H9 (cell line): ENCODE results near the gene DPF3. TPM values are rescaled to one million over a fixed set of nuclear protein-coding genes. Genes with fewer than 3 reads are reported as not detected.

Experiments used
- DNase-seq: peaks from one replicate; pipeline ENCODE4 v3.0.0-alpha.2; 2017
- H2AFZ ChIP-seq: one replicate; pipeline ENCODE4 v1.6.1; 2013; ENCODE audit warnings: mild to moderate bottlenecking, low read length, control low read depth, moderate library complexity
- H2AK5ac ChIP-seq: 2 replicates; pipeline ENCODE4 v1.6.1; 2013; ENCODE audit warnings: low read length, control low read depth, mixed read lengths; ENCODE audit not compliant: insufficient read length
- H2BK120ac ChIP-seq: one replicate; pipeline ENCODE4 v1.6.1; 2013; ENCODE audit warnings: low read depth, mild to moderate bottlenecking, low read length, control low read depth, inconsistent platforms; ENCODE audit not compliant: poor library complexity, severe bottlenecking
- H2BK12ac ChIP-seq: 2 replicates; pipeline ENCODE4 v1.6.1; 2013; ENCODE audit warnings: low read length, control low read depth, mixed read lengths, low read depth; ENCODE audit not compliant: insufficient read length
- H2BK15ac ChIP-seq: 2 replicates; pipeline ENCODE4 v1.6.1; 2013; ENCODE audit warnings: low read depth, low read length, control low read depth
- H2BK20ac ChIP-seq: one replicate; pipeline ENCODE4 v1.6.1; 2013; ENCODE audit warnings: low read depth, mild to moderate bottlenecking, low read length, control low read depth, inconsistent platforms; ENCODE audit not compliant: poor library complexity, severe bottlenecking
- H2BK5ac ChIP-seq: 2 replicates; pipeline ENCODE4 v1.6.1; 2013; ENCODE audit warnings: low read length, control low read depth, mixed read lengths; ENCODE audit not compliant: insufficient read length
- H3K14ac ChIP-seq: 2 replicates; pipeline ENCODE4 v1.6.1; 2013; ENCODE audit warnings: low read length, control low read depth; ENCODE audit not compliant: insufficient read depth
- H3K18ac ChIP-seq: 2 replicates; pipeline ENCODE4 v1.6.1; 2013; ENCODE audit warnings: low read depth, mild to moderate bottlenecking, mixed read lengths, low read length, control low read depth; ENCODE audit not compliant: insufficient read length
- H3K23ac ChIP-seq: 2 replicates; pipeline ENCODE4 v1.6.1; 2013; ENCODE audit warnings: low read length, control low read depth, mixed read lengths, low read depth; ENCODE audit not compliant: insufficient read length
- H3K23me2 ChIP-seq: 2 replicates; pipeline ENCODE4 v1.6.1; 2013; ENCODE audit warnings: low read depth, mild to moderate bottlenecking, mixed read lengths, low read length, control low read depth; ENCODE audit not compliant: insufficient read length, poor library complexity, severe bottlenecking
- H3K27ac ChIP-seq: 2 replicates; pipeline ENCODE4 v1.5.1; 2013; ENCODE audit warnings: low read length, control low read depth, mixed read lengths, low read depth; ENCODE audit not compliant: insufficient read length
- H3K27me3 ChIP-seq: 2 replicates; pipeline ENCODE4 v1.6.1; 2013; ENCODE audit warnings: low read length, control low read depth, inconsistent platforms; ENCODE audit not compliant: insufficient read depth
- H3K4ac ChIP-seq: 2 replicates; pipeline ENCODE4 v1.6.1; 2013; ENCODE audit warnings: low read depth, mild to moderate bottlenecking, control low read depth, inconsistent platforms, low read length, moderate library complexity
- H3K4me1 ChIP-seq: 2 replicates; pipeline ENCODE4 v1.6.1; 2013; ENCODE audit warnings: low read length, control low read depth, inconsistent platforms; ENCODE audit not compliant: insufficient read depth
- H3K4me2 ChIP-seq: 2 replicates; pipeline ENCODE4 v1.6.1; 2013; ENCODE audit warnings: low read length, control low read depth, mixed read lengths; ENCODE audit not compliant: insufficient read length, insufficient read depth
- H3K56ac ChIP-seq: 2 replicates; pipeline ENCODE4 v1.6.1; 2013; ENCODE audit warnings: low read depth, mild to moderate bottlenecking, mixed read lengths, low read length, control low read depth; ENCODE audit not compliant: insufficient read length
- H3K79me1 ChIP-seq: 2 replicates; pipeline ENCODE4 v1.6.1; 2013; ENCODE audit warnings: low read depth, mild to moderate bottlenecking, moderate library complexity, low read length, control low read depth, inconsistent platforms; ENCODE audit not compliant: insufficient read depth, poor library complexity, severe bottlenecking
- H3K79me2 ChIP-seq: 2 replicates; pipeline ENCODE4 v1.6.1; 2013; ENCODE audit warnings: low read length, control low read depth, inconsistent platforms; ENCODE audit not compliant: insufficient read depth
- H3K9ac ChIP-seq: 2 replicates; pipeline ENCODE4 v1.6.1; 2013; ENCODE audit warnings: low read length, control low read depth, mixed read lengths; ENCODE audit not compliant: insufficient read length; ENCODE audit errors: extremely low read depth
- H3K9me3 ChIP-seq: one replicate; pipeline ENCODE4 v1.6.1; 2013; ENCODE audit warnings: low read depth, low read length, inconsistent platforms; ENCODE audit not compliant: control insufficient read depth
- H3T11ph ChIP-seq: one replicate; pipeline ENCODE4 v1.6.1; 2013; ENCODE audit warnings: mild to moderate bottlenecking, low read length, control low read depth, inconsistent platforms
- H4K20me1 ChIP-seq: one replicate; pipeline ENCODE4 v1.6.1; 2013; ENCODE audit not compliant: control insufficient read depth, insufficient read length, insufficient read depth
- H4K5ac ChIP-seq: 2 replicates; pipeline ENCODE4 v1.6.1; 2013; ENCODE audit warnings: low read depth, mild to moderate bottlenecking, mixed read lengths, low read length, control low read depth; ENCODE audit not compliant: insufficient read length
- H4K8ac ChIP-seq: replicated peaks from 2 replicates; pipeline ENCODE4 v1.6.1; 2013; ENCODE audit warnings: low read length, control low read depth, mixed read lengths, low read depth; ENCODE audit not compliant: insufficient read length
- H4K91ac ChIP-seq: 2 replicates; pipeline ENCODE4 v1.6.1; 2013; ENCODE audit warnings: low read depth, mild to moderate bottlenecking, moderate library complexity, mixed read lengths, low read length, control low read depth; ENCODE audit not compliant: insufficient read length
- H3K27ac Mint-ChIP-seq, 3 experiments: 2 replicates in 2 of 3; 3 replicates in 1 of 3; pipeline ENCODE4 v1.8.0; 2020 to 2021; ENCODE audit warnings: mixed read lengths in 3 of 3, mild to moderate bottlenecking in 1 of 3, moderate library complexity in 1 of 3
- H3K27me3 Mint-ChIP-seq: 2 replicates; pipeline ENCODE4 v1.8.0; 2021; ENCODE audit warnings: low read depth, mild to moderate bottlenecking, moderate library complexity, mixed read lengths
- H3K36me3 Mint-ChIP-seq, 3 experiments: 2 replicates in 2 of 3; 3 replicates in 1 of 3; pipeline ENCODE4 v1.8.0; 2020 to 2021; ENCODE audit warnings: low read depth in 3 of 3, mixed read lengths in 3 of 3; ENCODE audit not compliant: insufficient read depth in 1 of 3
- H3K4me1 Mint-ChIP-seq, 2 experiments: 2 replicates each; pipeline ENCODE4 v1.8.0; 2020; ENCODE audit warnings: mixed read lengths in 2 of 2
- H3K4me3 Mint-ChIP-seq, 2 experiments: 2 replicates in 1 of 2; 3 replicates in 1 of 2; pipeline ENCODE4 v1.8.0; 2020 to 2021; ENCODE audit warnings: mild to moderate bottlenecking in 2 of 2, mixed read lengths in 2 of 2, moderate library complexity in 1 of 2
- H3K9me3 Mint-ChIP-seq, 2 experiments: 2 replicates in 1 of 2; 3 replicates in 1 of 2; pipeline ENCODE4 v1.8.0; 2020; ENCODE audit warnings: mild to moderate bottlenecking in 2 of 2, mixed read lengths in 2 of 2, moderate library complexity in 1 of 2
- WGBS: extraction: QIAGEN DNeasy Blood & Tissue Kit; methylation state at CpG from one replicate; pipeline ENCODE4 v1.1.7; 2013; ENCODE audit warnings: missing lambda C conversion rate, low lambda C conversion rate, mixed read lengths; ENCODE audit not compliant: insufficient read length; ENCODE audit errors: extremely low coverage; 5-methylcytosine and 5-hydroxymethylcytosine counted together
- total RNA-seq: library from RNA; stranded (reverse); gene quantifications from 2 replicates; pipeline ENCODE4 v1.2.1, GENCODE V29; 2021
- TF ChIP-seq, protein P1 (sequence below): fragments of 200-600 bp; sonication (generic); conservative IDR thresholded peaks from 3 replicates; pipeline ENCODE4 v1.8.0; 2021; ENCODE audit warnings: antibody characterized with exemption, mild to moderate bottlenecking

The DPF3 gene
- total RNA-seq, 1 experiment from 2014 or later, result not detected

DNA sequence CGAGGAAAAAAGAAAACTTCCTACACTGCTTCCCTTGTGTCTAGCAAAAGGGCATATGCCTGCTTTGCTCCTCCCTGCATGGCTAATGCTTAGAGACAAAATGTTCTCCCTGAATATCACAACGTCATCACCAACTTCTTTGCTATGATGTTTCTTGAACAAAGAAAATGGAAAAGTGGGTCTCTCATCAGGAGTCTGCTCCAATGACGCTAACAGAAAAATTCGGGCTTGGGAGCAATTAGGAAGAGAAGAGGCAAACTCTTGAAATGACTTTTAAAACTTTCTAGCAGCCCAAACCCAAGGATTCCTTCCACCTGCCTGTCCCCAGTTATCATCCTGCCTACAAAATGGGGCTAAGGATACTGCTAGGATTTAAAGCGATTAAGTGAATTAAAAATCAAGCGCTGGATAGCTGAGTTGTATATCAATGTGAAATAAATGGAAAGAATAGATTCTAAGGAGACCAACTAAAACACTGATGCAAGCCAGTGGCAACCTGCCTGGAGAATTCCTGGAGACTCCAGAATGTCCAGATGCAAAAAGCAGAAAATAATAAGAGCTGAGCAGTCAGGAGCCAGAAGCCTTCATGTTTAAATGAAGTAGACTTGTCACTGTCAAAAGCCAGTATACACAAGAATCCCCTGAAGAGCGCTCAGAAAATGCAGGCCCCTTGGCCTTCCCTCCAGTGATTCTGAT lies 183.8 kb downstream of the DPF3 start:
- H4K20me1 ChIP-seq, result no peaks in the 10 kb centered on the region
- no peaks in the 10 kb centered on the region for H3K23me2 ChIP-seq
- no peak overlapping the region for H2BK5ac ChIP-seq
- H3K56ac ChIP-seq, result no peak overlapping the region
- H2BK20ac ChIP-seq, result no peak overlapping the region
- no peak overlapping the region for H4K91ac ChIP-seq
- H3K4ac ChIP-seq, result no peak overlapping the region
- peaks cover 3 to 6% of the 10 kb centered on the region in 2 experiments; a peak in 2 of 5 replicates for H3K9me3 Mint-ChIP-seq
- peaks cover 14 to 19% of the 10 kb centered on the region in 2 experiments for H3K4me1 Mint-ChIP-seq
- H3K79me1 ChIP-seq, result no peaks in the 10 kb centered on the region
- H4K8ac ChIP-seq, result no peak overlapping the region
- no peaks in the 10 kb centered on the region for H3K27me3 ChIP-seq
- H3K4me1 ChIP-seq, result no peaks in the 10 kb centered on the region
- H3K79me2 ChIP-seq, result no peaks in the 10 kb centered on the region
- H3K27me3 Mint-ChIP-seq, result no peaks in the 10 kb centered on the region
- no peak overlapping the region for H2BK120ac ChIP-seq
- no peak overlapping the region for H3K27ac ChIP-seq
- H3K36me3 Mint-ChIP-seq, result peaks cover 0 to 6% (median 2%) of the 10 kb centered on the region in 3 experiments; a peak in 3 of 7 replicates
- no peak overlapping the region for H3K4me3 Mint-ChIP-seq
- H2AK5ac ChIP-seq, result no peak overlapping the region
- no peak for DNase-seq
- no peak overlapping the region for H3K4me2 ChIP-seq
- no peak overlapping the region for H3K23ac ChIP-seq
- 100% methylated on average over 2 of the region's 7 CpGs for WGBS
- no peak overlapping the region for H2AFZ ChIP-seq
- no peaks in the 10 kb centered on the region for H3K9me3 ChIP-seq
- no peak overlapping the region for H3K27ac Mint-ChIP-seq
- H2BK12ac ChIP-seq, result no peak overlapping the region
- no peak overlapping the region for H3K18ac ChIP-seq
- H3K9ac ChIP-seq, result no peak overlapping the region
- no peak overlapping the region for H2BK15ac ChIP-seq
- TF ChIP-seq, protein P1, sequence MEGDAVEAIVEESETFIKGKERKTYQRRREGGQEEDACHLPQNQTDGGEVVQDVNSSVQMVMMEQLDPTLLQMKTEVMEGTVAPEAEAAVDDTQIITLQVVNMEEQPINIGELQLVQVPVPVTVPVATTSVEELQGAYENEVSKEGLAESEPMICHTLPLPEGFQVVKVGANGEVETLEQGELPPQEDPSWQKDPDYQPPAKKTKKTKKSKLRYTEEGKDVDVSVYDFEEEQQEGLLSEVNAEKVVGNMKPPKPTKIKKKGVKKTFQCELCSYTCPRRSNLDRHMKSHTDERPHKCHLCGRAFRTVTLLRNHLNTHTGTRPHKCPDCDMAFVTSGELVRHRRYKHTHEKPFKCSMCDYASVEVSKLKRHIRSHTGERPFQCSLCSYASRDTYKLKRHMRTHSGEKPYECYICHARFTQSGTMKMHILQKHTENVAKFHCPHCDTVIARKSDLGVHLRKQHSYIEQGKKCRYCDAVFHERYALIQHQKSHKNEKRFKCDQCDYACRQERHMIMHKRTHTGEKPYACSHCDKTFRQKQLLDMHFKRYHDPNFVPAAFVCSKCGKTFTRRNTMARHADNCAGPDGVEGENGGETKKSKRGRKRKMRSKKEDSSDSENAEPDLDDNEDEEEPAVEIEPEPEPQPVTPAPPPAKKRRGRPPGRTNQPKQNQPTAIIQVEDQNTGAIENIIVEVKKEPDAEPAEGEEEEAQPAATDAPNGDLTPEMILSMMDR, result no peak
- H4K5ac ChIP-seq, result no peak overlapping the region
- no peak overlapping the region for H3K14ac ChIP-seq
- H3T11ph ChIP-seq, result no peak overlapping the region
